ENCODE data around the gene DRAM2.

Gene DRAM2

DNA sequence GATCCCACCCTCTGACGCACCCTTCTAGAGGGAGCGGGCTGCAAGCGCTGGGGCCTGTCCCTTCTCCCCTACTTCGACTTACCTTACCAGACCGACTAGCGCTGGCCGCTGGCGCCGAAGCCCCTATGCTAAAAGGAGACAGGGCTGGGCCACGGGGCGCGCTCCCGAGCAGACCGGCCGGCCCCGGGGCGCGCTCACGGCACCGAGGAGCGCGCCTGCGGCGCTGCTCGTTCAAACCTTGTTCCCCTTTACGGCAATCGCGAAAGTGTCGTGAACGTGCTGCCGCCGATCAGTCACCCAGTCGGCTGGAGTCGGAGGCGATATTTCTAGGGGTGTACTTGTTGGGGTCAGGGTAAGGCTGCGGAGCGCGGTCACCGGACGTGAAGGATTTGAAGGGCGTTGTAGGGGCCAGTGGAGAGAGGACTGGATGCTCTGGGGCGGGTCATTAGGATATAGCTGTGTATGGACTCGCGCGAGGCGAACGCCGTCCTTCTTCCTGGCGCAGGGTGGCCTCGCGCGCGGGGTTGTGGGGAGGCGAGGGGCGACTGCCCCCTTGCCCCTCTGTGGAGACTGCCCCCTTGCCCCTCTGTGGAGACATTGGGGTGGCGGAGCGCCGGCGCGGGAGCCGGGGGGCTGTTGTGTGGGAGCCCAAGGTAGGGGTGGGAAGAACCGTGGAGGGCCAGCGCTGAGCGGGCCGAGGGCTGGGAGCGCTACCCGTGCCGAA, at the start of gene DRAM2, which contains the start of gene CEPT1:
DRAM2 (minus strand) TSS at position 138 of the 724 bp plus-strand sequence. CDS start 8,539 bp downstream, outside the sequence.
CEPT1 (plus strand) TSS at position 268 of the 724 bp plus-strand sequence. CDS start 7,492 bp downstream, outside the sequence.
- DNase-seq (ENCODE audit: low read depth, low spot score) = peak; percentile 81

DNA sequence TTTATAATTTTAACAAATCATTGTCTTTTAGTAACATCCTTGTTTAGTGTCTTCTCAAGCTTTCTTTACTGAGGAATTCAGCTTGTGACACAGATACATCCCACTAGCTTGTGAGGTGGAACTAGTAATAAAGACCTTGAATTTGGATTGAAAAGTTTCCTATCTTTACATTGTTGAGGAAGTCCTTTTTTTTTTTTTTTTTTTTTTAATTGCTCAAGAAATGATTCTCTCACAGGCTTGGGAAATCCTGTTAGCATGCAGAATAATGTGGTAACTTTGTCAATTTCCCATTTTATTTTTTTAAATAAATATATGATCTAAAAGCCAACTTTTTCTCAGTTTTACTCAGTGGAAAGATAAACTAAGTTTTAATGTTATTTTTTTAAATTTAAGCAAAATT, 44.8 kb upstream of the DRAM2 start:
- no peak for DNase-seq (ENCODE audit: low read depth, low spot score)

DNA sequence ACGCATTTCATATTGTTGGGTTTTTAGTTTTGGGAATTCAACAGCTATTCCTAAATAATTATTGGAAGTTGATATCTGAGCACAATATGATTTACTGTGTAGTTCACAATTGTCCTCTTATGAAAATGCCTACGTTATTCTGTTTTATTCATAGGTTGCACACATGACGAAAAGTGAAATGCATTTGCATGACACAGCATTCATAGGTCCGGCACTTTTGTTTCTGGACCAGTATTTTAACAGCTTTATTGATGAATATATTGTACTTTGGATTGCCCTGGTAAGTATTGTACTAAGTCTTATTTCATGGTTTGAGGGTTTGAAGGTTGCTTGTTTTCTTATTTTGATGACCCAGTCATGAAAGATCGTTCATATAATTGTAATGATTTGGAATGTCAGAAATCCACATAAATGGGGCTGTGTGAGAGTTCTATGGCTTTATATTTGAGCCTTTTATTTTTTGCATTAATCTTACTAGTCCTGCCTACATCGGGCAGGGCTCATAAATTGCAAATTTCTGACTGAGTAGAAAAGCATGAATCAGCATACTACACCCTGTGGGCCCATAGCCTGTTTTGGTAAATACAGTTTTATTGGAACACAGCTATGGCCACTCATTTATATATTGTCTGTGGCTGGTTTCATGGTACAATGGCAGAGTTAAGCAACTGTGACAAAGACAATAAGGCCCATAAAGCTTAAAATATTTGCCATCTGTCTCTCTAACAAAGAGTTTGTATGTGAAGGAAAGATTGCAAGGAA, 43.6 kb upstream of the DRAM2 start:
- DNase-seq (ENCODE audit: low read depth, low spot score) = no peak

DNA sequence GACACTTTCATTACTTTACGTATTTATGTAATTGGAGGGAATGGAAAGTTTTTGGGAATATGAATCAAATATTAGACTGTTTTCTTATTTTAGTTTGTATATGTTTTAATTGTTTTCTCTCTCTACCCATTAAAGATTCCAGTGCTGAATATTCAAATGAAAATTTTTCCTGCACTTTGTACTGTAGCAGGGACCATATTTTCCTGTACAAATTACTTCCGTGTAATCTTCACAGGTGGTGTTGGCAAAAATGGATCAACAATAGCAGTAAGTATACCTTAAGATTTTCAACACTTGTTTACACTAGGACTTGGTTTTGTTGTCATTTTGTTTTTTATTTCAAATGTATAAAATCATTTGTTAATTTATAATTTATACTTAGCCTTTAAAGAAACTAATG, 42.2 kb upstream of the DRAM2 start:
- no peak for DNase-seq (ENCODE audit: low read depth, low spot score)

DNA sequence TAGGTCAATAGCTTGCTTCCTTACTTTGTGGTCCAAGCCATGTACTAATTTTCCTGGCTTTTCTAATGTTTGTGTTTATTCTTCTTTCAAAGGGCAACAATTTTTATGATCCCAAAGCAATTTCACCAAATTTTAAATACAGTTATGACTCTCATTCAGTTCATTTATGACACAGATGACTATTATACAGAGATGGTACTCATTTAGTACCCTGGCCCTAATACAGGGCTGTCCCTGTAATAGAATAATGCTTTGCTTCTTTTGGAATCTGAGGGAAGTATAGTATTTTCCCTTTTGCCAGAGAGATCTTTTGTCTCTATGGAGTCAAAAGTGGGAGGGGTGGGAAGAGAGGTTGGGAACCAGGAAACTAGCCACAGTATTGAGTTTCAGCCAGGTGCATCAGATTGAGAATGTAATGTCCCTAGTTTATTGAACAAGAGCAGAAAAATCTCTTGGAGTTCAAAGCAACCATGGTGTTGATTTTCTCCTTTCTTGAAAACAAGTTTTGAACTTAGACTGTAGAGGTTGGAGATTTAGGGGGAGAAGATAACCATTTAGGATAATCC, 40.2 kb upstream of the DRAM2 start:
- DNase-seq (ENCODE audit: low read depth, low spot score) = no peak

DNA sequence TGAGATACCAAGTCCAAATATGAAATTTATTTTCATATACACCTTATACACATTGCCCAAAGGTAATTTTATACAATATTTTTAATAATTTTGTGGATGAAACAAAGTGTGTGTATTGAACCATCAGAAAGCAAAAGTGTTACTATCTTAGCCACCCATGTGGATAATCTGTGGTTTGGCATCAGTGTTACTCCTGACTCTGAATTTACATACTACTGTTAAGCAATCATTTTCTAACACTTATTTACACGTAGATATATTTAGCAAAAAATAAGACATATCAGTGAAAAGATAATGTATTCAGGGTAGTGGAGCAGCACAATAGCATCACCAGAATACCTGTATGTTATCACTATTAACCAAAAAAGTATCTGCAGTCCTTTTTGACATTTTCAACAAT, 36.8 kb upstream of the DRAM2 start:
- no peak for DNase-seq (ENCODE audit: low read depth, low spot score)

DNA sequence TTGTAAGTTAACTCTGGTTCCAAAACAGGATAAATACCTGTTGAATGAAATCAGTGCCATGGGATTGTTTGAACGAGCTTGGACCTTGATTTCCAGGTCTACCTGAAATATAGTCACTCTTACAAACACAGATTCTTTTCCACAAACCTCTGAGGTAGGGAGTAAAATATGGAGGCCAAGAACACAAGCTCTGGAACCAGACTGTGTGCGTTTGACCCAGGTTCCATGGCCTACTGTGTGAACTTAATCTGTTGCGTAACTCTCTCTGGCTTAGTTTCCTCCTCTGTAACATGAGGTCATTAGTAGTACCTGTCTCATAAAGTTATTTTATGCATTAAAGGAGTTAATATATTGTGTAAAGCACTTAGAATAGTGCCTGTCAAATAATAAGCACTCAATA, 35.5 kb upstream of the DRAM2 start:
- DNase-seq (ENCODE audit: low read depth, low spot score) = no peak

DNA sequence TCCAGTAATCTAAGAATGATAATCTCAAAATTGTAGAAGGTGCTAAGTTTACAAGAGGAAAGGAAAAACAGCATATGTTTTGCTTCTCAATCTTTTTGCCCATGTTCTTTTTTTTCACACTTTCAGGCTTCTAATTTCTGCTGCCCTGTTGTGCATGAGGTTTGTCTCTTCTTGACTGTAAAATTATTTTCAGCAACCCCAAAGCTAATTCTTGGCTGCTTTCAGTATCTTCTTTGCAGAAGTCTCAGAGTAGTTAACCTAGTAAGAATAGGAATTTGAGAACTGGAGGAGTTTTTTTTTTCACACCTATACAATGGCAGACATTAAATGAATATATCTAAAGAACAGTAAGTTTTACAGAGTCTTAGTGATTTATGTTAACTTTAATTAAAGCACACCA, 34.2 kb upstream of the DRAM2 start:
- DNase-seq (ENCODE audit: low read depth, low spot score) = no peak

DNA sequence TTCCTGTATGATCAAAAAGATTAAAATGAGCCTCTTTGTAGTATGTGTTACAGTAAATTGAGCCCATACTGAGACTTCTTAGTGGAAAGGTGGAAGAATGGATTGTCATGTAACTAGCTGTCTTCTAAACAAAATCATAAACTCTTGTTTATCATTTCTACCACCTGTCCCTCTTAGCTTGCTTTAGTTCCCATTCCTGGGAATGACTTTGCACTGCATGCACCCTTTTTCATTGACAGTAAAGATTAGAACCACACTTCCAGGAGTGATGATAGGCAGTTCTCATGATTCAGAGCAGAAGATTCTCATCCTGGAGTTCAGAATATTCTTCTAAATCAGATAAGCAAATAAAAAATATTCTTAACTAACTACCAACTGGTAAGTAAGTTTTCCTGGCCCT, 32.6 kb upstream of the DRAM2 start:
- DNase-seq (ENCODE audit: low read depth, low spot score) = no peak

DNA sequence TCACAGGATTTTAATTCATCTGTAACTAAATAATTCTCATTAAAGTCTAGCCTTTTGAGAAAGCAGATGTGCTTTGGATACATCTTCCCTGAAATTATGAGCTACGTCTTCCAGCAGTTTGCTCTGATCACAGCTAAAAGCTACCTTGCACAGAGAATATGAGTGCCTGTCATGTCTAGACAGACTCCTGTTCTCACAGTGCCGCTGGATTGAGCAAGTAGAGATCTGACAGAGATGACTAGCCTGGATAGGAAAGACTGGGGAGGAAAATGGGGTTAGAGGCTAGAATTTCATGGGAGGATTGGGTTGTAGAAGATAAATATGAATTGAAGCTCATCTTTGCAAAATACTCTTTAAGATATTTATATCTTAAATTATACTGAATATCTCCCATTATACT, 24.3 kb upstream of the DRAM2 start:
- DNase-seq (ENCODE audit: low read depth, low spot score) = no peak

DNA sequence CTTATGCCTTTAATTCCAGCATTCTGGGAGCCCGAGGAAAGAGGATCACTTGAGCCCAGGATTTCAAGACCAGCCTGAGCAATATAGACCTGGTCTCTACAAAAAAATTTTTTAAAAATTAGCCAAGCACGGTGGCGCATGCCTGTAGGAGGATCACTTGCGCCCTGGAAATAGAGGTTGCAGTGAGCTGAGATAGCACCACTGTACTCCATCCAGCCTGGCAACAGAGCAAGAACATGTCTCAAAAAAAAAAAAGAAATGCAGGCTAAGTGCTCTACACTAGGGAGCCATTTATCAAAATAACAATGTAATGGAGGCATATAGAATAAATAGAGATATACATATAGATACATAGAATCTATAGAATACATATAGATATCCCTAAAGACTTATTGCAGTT, 23.5 kb upstream of the DRAM2 start:
- no peak for DNase-seq (ENCODE audit: low read depth, low spot score)

DNA sequence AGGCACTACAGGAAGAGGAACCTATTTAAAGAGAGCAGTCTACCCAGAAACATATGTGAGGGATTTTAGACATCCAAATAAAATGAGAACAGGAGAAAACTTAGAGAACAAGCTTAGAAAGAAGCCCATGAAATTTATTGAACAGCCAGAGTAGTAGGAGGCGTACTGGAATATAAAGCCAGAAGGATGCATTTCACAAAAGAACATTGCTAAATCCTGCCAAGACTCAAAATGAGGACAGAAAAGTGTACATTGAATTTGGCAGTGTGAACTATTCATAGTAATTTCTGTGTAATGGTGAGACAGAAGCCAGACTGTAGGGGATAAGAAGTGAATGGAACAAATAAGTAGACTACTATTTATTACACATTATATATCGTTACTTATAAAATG, 22.6 kb upstream of the DRAM2 start:
- DNase-seq (ENCODE audit: low read depth, low spot score) = no peak

DNA sequence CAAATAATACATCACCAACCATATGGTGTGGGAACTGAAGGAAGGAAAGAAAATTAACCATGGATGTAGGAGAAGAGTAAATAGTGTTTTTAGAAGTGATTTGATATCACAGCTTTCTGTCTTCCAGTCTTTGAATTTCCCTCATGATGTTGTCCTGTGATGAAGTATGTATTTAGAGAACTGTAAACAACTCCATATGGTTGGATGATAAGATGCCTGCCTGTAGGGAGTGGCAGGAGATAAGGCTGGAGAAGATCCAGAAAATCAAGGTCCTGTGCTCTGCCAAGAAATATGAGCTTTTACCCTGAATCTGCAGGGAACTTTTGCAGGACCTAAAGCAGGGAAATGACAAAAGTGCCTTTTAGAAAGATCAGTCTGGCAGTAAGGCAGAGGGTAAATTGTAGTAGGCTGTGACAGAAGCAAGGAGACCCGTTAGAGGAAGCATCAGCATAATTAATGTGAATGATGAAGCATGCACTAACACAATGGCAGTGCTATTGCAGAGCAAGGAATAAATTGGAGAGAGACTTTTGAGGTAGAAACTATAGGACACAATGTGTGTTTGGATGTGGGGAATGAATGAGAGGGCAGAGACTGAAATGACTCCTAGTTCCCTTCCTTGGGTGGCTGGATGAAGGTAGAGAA, 22.1 kb upstream of the DRAM2 start:
- no peak for DNase-seq (ENCODE audit: low read depth, low spot score)

DNA sequence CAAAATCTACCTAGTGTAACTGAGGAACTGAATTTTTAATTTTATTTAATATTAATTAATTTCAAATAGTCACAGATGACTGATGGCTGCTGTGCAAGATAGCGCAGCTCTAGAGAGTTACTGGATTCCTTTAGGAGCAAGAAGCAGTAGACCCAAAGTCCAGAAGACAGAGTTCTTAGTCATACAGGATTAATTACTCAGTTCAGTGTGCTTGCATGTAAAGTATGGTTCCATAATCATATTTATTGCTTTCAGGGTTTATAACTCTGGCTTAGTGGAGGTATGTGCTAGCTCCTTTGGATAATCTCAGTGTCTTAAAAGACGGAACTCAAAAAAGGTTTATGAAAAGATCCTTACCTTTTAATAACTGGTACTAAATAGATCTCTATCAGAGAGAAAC, 17.5 kb upstream of the DRAM2 start:
- DNase-seq (ENCODE audit: low read depth, low spot score) = no peak

DNA sequence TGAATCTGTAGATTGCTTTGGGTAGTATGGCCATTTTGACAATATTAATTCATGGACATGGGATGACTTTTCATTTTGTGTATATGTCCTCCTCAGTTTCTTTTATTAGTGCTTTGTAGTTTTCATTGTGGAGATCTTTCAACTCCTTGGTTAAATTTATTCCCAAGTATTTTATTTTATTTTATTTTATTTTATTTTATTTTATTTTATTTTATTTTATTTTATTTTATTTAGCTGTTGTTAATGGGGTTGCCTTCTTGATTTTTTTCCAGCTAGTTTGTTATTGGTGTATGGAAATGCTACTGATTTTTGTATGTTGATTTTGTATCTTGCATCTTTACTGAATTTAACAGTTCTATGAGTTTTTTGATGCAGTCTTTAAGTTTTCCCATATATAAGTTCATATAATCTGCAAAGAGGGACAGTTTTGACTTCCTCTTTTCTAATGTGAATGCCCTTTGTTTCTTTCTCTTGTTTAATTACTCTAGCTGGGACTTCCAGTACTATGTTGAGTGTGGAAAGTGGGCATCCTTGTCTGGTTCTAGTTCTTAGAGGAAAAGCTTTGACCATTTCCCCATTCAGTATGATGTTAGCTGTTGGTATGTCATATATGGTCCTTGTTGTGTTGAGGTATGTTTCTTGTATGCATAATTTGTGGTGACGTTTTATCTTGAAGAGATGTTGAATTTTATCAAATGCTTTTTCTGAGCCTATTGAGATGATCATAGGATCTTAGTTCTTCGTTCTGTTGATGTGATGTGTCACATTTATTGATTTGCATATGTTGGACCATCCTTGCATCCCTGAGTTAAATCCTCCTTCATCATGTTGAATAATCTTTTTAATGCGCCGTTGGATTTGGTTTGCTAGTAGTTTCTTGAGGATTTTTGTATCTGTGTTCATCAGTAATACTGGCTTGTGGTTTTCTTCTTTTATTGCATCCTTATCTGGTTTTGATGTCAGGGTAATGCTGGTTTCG, 14.4 kb upstream of the DRAM2 start:
- DNase-seq (ENCODE audit: low read depth, low spot score) = no peak

DNA sequence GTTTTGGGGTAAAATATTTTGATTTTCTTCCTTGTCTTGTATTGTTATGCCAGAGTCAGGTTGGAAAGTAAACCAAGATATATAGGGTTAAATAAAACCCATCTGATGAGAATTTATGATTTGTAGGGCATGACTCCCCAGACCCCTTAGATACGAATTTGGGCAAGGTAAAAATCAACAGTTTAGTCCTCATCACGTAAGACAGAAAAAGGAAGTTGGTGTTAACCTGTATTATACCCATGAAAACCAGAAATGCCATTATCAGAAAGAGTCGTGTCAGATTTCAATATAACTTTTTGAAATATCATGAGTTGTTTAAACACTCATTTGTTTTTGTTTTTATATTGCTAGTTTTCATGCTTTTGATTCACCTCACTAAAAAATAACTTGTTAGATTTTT, 11.9 kb upstream of the DRAM2 start:
- DNase-seq (ENCODE audit: low read depth, low spot score) = no peak

DNA sequence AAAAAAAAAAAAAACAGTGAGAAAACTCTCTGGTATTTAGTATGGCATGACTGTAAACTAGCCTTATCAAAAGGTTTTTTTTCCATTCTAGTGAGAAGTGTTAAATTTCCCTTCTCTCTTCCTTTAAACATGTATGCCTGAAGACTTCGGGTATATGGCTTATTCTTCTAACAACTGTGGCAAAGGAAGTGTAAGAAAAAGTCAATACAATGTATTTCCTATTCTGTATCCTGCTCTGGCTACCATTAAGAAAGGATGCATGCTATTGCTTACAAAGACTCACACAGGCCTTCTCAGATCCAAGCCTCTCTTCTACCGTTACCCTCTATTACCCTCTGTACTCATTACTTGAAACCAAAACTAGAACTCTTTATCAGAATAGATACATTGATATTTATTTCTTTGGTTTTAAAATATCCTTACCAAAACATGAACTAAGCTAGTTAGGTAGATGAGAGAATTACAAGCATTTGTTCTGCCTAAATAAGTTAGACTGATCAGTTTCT, 8.5 kb upstream of the DRAM2 start:
- DNase-seq (ENCODE audit: low read depth, low spot score) = no peak

DNA sequence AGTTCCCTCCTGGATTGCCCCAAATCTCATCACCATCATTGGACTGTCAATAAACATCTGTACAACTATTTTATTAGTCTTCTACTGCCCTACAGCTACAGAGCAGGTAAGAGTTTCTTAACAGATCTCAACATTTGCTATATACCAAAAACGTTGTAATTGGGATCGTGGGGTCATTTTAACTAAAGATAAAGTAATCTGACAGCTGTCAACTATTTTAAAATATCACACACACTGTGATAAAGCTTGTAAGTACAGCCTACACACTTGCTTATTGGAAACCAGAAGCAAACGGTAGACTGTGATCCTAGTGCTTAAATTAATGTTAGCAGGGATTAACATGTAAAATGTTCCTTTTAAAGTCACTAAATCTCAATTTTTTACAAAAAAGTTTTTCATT, 8.1 kb upstream of the DRAM2 start:
- DNase-seq (ENCODE audit: low read depth, low spot score) = no peak

DNA sequence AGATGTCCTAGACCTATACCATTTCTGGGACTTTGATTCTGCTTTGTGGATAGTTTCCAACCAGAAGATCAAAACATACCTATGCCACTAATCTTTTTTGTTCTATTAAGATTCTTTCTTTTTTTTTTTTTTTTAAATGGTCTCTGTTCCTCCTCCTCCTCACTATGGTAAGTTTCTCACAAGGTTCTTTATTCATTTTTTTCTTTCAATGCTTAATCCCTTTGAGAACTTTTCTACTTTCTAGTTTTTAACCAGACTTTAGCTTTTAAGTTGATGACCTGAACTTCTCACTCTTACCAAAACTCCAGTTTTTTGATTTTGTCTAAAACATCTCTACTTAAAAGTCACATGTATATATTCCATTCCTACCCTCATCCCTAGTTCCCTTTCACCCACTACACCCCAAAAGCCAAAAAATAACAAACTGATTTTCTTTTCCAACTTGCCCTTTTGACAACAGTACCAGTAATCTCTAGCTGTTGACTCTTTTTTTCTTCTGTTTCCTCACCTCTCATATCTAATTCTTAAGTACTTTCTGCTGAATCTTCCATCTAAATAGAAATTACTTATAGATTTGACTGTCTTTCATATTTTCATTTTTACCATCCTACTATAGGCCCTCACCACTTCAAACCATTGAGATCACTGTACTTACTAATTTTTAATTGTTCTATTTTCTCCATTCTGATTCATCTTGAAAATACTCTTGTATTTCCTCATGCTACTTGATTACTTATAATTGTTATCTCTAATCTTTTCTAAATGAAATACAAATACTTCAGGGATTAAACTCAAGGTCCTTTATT, 6.3 kb upstream of the DRAM2 start:
- no peak for DNase-seq (ENCODE audit: low read depth, low spot score)

DNA sequence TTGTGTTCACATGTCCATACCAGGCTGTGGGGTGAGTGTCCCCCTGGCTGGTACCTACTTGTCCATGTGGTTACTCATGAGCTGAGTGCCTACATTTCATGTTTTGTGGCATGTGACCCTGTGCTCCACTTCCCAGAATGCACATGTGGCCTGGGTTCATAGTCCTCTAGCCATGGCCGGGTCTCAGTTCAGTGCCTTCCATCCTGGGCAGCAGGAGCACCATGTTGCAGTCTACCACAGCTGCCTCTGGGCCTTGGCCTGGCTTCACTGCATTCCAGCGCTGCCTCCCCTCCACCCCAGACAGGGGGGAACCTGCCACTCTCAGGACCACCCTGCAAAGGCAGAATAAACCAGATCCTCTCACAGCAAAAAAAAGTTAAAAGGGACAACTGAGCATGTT, 5.6 kb upstream of the DRAM2 start:
- DNase-seq (ENCODE audit: low read depth, low spot score) = no peak

Measured in activated CD4-positive, CD25-positive, alpha-beta regulatory T cell treated with anti-CD3 and anti-CD28 coated beads, Interleukin-2, amount 50 U/mL, for 16 hours (primary cell).